CD4-positive, alpha-beta T cell (primary cell): ENCODE measurements around the gene TAF9B. TPM values are rescaled to one million over a fixed set of nuclear protein-coding genes. Genes with fewer than 3 reads are reported as not detected.
"Not testable (repeated sequence)": the region's sequence is repeated elsewhere in the genome, so short reads cannot be mapped to it uniquely, and the experiment has no call there.

ENCODE experiments used
- ATAC-seq: fragments of 200-7000 bp; cut with Tn5 transposase; one replicate; pipeline ENCODE4 v1.10.0; 2022; ENCODE audit warnings: mild to moderate bottlenecking; ENCODE audit not compliant: poor library complexity
- CTCF ChIA-PET: fragments of 350-600 bp; sonication (Branson Sonifier 250); formaldehyde crosslinking; loops from one replicate; lab custom pipeline; 2021; ENCODE audit warnings: antibody characterized with exemption, inconsistent platforms; lab: Charles Lee
- POLR2A ChIA-PET: fragments of 350-600 bp; sonication (Branson Sonifier 250); formaldehyde crosslinking; loops from one replicate; lab custom pipeline; 2021; ENCODE audit warnings: antibody characterized with exemption, inconsistent platforms; lab: Charles Lee
- DNase-seq, 14 experiments: peaks; one replicate each; pipeline ENCODE4 v3.0.0-alpha.2; 2013 to 2020; ENCODE audit warnings: mixed read lengths in 2 of 14
- H3K27ac ChIP-seq, 2 donors: one replicate each; pipeline versions ENCODE4 v1.5.1 to v1.7.0; 2013; ENCODE audit warnings: low read length in 2 of 2, low read depth in 1 of 2, mild to moderate bottlenecking in 1 of 2
- H3K27me3 ChIP-seq, 2 experiments: 1 replicate in 1 of 2; 2 replicates in 1 of 2; pipeline versions ENCODE4 v1.6.1 to v1.7.0; 2013; ENCODE audit warnings: low read length in 2 of 2, control low read depth in 1 of 2, mild to moderate bottlenecking in 1 of 2, moderate library complexity in 1 of 2; ENCODE audit not compliant: insufficient read depth in 2 of 2, control insufficient read depth in 1 of 2
- H3K36me3 ChIP-seq: one replicate; pipeline ENCODE4 v1.6.1; 2013; ENCODE audit warnings: low read length, control low read depth; ENCODE audit not compliant: insufficient read depth
- H3K4me1 ChIP-seq: one replicate; pipeline ENCODE4 v1.6.1; 2013; ENCODE audit warnings: low read length, control low read depth; ENCODE audit not compliant: insufficient read depth
- H3K4me3 ChIP-seq: one replicate; pipeline ENCODE4 v1.5.1; 2013; ENCODE audit warnings: mild to moderate bottlenecking, low read length, moderate library complexity
- H3K9me3 ChIP-seq, 2 experiments: 1 replicate in 1 of 2; 2 replicates in 1 of 2; pipeline versions ENCODE4 v1.6.1 to v1.7.0; 2013; ENCODE audit warnings: low read length in 2 of 2, mild to moderate bottlenecking in 2 of 2, control low read depth in 1 of 2, moderate library complexity in 1 of 2; ENCODE audit not compliant: control insufficient read depth in 1 of 2, insufficient read depth in 1 of 2
- H3K27ac Mint-ChIP-seq: one replicate; pipeline ENCODE4 v1.8.0; 2020; ENCODE audit warnings: mixed read lengths
- H3K27me3 Mint-ChIP-seq: one replicate; pipeline ENCODE4 v1.8.0; 2021; ENCODE audit warnings: mixed read lengths
- H3K36me3 Mint-ChIP-seq: one replicate; pipeline ENCODE4 v1.8.0; 2021; ENCODE audit warnings: low read depth, mixed read lengths
- H3K4me1 Mint-ChIP-seq: one replicate; pipeline ENCODE4 v1.8.0; 2021; ENCODE audit warnings: low read depth, mixed read lengths
- H3K4me3 Mint-ChIP-seq: one replicate; pipeline ENCODE4 v1.8.0; 2020; ENCODE audit warnings: mild to moderate bottlenecking, mixed read lengths
- H3K9me3 Mint-ChIP-seq: one replicate; pipeline ENCODE4 v1.8.0; 2020; ENCODE audit warnings: mixed read lengths
- CTCF ChIP-seq: fragments of 200-600 bp; IDR thresholded peaks from one replicate; pipeline ENCODE4 v1.8.0; 2022; ENCODE audit warnings: antibody characterized with exemption, mild to moderate bottlenecking
- intact Hi-C, 2 experiments: fragments of 100-400 bp; cut with DNase I in 1 of 2; cut with micrococcal nuclease in 1 of 2; formaldehyde crosslinking; loops; one replicate each; pipeline versions ENCODE4 v1.15.1 to v1.9.0; 2023 to 2025; cut with DNase I, micrococcal nuclease
- total RNA-seq, 174 experiments: library from RNA in 2 of 174; stranded (reverse) in 2 of 174; gene quantifications; one replicate each; pipeline ENCODE4 v1.2.3 and lab custom pipeline; 2021 to 2026

TAF9B gene
- total RNA-seq, 2 experiments from 2014 or later, result 9.6 to 10.3 TPM

DNA sequence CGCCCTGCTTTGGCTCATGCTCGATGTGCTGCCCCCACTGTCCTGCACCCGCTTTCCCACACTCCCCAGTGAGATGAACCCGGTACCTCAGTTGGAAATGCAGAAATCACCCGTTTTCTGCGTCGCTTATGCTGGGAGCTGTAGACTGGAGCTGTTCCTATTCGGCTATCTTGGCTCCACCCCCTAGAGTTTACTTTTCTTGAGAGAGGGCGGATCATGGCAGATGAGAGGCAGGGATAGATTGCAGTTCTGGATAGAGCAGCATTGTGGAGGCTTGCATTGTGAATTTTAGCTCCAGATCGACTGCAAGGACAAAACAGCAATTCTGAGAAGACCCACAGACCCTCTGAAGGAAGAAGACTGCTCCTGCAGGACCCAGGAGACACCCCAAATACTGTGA is 18.4 kb upstream of the TAF9B start:
- H3K27me3 ChIP-seq, H3K27ac Mint-ChIP-seq, H3K4me3 Mint-ChIP-seq, H3K4me1 Mint-ChIP-seq, H3K36me3 Mint-ChIP-seq, ATAC-seq, H3K27me3 Mint-ChIP-seq, H3K4me3 ChIP-seq, H3K27ac ChIP-seq, CTCF ChIA-PET, DNase-seq, H3K4me1 ChIP-seq, intact Hi-C loops, H3K36me3 ChIP-seq, H3K9me3 ChIP-seq, H3K9me3 Mint-ChIP-seq: not testable (repeated sequence)
- POLR2A ChIA-PET, result interaction anchor here (1.8 kb wide), 1 partner anchor 19 kb away, joined by 7 read pairs; the partner anchor contains the start of gene TAF9B

GRCh38 chrX:78157373-78157772 is 17.9 kb upstream of the TAF9B start:
- H3K4me1 ChIP-seq, H3K27ac Mint-ChIP-seq, intact Hi-C loops, H3K9me3 Mint-ChIP-seq, H3K9me3 ChIP-seq, H3K27ac ChIP-seq, H3K4me3 ChIP-seq, H3K4me3 Mint-ChIP-seq, H3K4me1 Mint-ChIP-seq, ATAC-seq, H3K36me3 Mint-ChIP-seq, H3K36me3 ChIP-seq, H3K27me3 Mint-ChIP-seq, H3K27me3 ChIP-seq, CTCF ChIA-PET: not testable (repeated sequence)
- peak in 5 of 14 experiments; percentile 7 to 48 (median 19) for DNase-seq
- POLR2A ChIA-PET, result interaction anchor here (1.8 kb wide), 1 partner anchor 18 kb away, joined by 7 read pairs; the partner anchor contains the start of gene TAF9B

GRCh38 chrX:78147002-78147540 is 7.6 kb upstream of the TAF9B start:
- CTCF ChIA-PET, H3K4me3 ChIP-seq, DNase-seq, H3K27me3 ChIP-seq, H3K36me3 ChIP-seq, POLR2A ChIA-PET, H3K27ac Mint-ChIP-seq, ATAC-seq, H3K27me3 Mint-ChIP-seq, H3K4me1 ChIP-seq, H3K9me3 ChIP-seq, H3K27ac ChIP-seq, H3K4me3 Mint-ChIP-seq, H3K4me1 Mint-ChIP-seq, intact Hi-C loops, H3K36me3 Mint-ChIP-seq, H3K9me3 Mint-ChIP-seq: not testable (repeated sequence)

GRCh38 chrX:78140206-78140605 is 756 bp upstream of the TAF9B start:
- H3K4me3 Mint-ChIP-seq, result peak overlapping the region; percentile 96
- no peak for TF ChIP-seq CTCF
- ATAC-seq, result no peak
- peak overlapping the region; percentile 94 for H3K27ac Mint-ChIP-seq
- peaks cover 10% of the 10 kb centered on the region for H3K36me3 Mint-ChIP-seq
- no peak overlapping the region for H3K27ac ChIP-seq
- no peaks in the 10 kb centered on the region for H3K27me3 ChIP-seq
- peaks cover 11% of the 10 kb centered on the region for H3K4me1 ChIP-seq
- H3K4me1 Mint-ChIP-seq, result peaks cover 21% of the 10 kb centered on the region
- intact Hi-C loops, result no loop called here
- no peak overlapping the region for H3K4me3 ChIP-seq
- H3K9me3 Mint-ChIP-seq, result no peaks in the 10 kb centered on the region
- no peaks in the 10 kb centered on the region for H3K9me3 ChIP-seq
- POLR2A ChIA-PET, result interaction anchor here (0.6 to 2.2 kb wide), 6 partner anchors 11 to 173 kb away, joined by 3 to 17 read pairs (median 4); partner anchors contain the start of gene PGK1
- CTCF ChIA-PET, result no interaction called here
- H3K36me3 ChIP-seq, result no peaks in the 10 kb centered on the region
- H3K27me3 Mint-ChIP-seq, result no peaks in the 10 kb centered on the region
- DNase-seq, result no peak
